Heart right ventricle (tissue), 16 donors: ENCODE results near the gene TXNDC2. TPM values are rescaled to one million over a fixed set of nuclear protein-coding genes. Genes with fewer than 3 reads are reported as not detected.
"Not testable (repeated sequence)": the region's sequence is repeated elsewhere in the genome, so short reads cannot be mapped to it uniquely, and the experiment has no call there.

Experiments
- ATAC-seq, 8 donors: fragments of 200-7000 bp; cut with Tn5 transposase; one replicate each; pipeline ENCODE4 v1.9.1; 2020; ENCODE audit warnings: mild to moderate bottlenecking in 8 of 8, moderate library complexity in 8 of 8, moderate number of reproducible peaks in 1 of 8
- DNase-seq, 2 donors: peaks; one replicate each; pipeline ENCODE4 v3.0.0-alpha.2; 2020
- H3K27ac ChIP-seq, 10 donors: fragments of 200-600 bp; sonication (generic) in 2 of 10; one replicate each; pipeline versions ENCODE4 v1.5.0 to v1.8.0; 2020 to 2022; ENCODE audit warnings: mild to moderate bottlenecking in 3 of 10
- H3K27me3 ChIP-seq, 7 donors: fragments of 200-600 bp; one replicate each; pipeline ENCODE4 v1.8.0; 2021 to 2022; ENCODE audit warnings: mild to moderate bottlenecking in 2 of 7
- H3K36me3 ChIP-seq, 9 donors: fragments of 200-600 bp; sonication (generic) in 1 of 9; one replicate each; pipeline versions ENCODE4 v1.5.0 to v1.8.0; 2020 to 2022; ENCODE audit warnings: mild to moderate bottlenecking in 2 of 9
- H3K4me1 ChIP-seq, 9 donors: fragments of 200-600 bp; sonication (generic) in 1 of 9; one replicate each; pipeline versions ENCODE4 v1.5.0 to v1.8.0; 2020 to 2022; ENCODE audit warnings: mild to moderate bottlenecking in 4 of 9
- H3K4me3 ChIP-seq, 10 donors: fragments of 200-600 bp; sonication (generic) in 2 of 10; one replicate each; pipeline versions ENCODE4 v1.5.0 to v1.8.0; 2020 to 2022; ENCODE audit warnings: mild to moderate bottlenecking in 7 of 10, moderate library complexity in 2 of 10
- H3K9me3 ChIP-seq, 11 donors: fragments of 200-600 bp in 10 of 11; sonication (generic) in 2 of 11; one replicate each; pipeline versions ENCODE4 v1.5.0 to v1.8.0; 2013 to 2022; ENCODE audit warnings: mild to moderate bottlenecking in 2 of 11, control low read depth in 1 of 11, moderate library complexity in 1 of 11
- WGBS, 2 donors: extraction: QIAGEN DNeasy Blood & Tissue Kit; methylation state at CpG; one replicate each; pipeline ENCODE4 v1.1.7; 2013; ENCODE audit warnings: inconsistent platforms in 1 of 2; 5-methylcytosine and 5-hydroxymethylcytosine counted together
- intact Hi-C, 10 donors: fragments of 100-400 bp; cut with DNase I; formaldehyde crosslinking; loops; one replicate each; pipeline versions ENCODE4 v1.11.1 to v1.14.2; 2022
- polyA plus RNA-seq, 2 donors: library from polyadenylated mRNA; stranded (reverse); fragments of 200-250 nt; gene quantifications; one replicate each; pipeline ENCODE4 v1.2.3, GENCODE V29; 2013
- total RNA-seq, 10 donors: library from RNA; stranded (reverse); fragmentation: NEBNext Ultra II Directional in 3 of 10; extraction: Animal tissue kit (Norgen Biotek cat#: 25700) in 3 of 10; gene quantifications; one replicate each; pipeline versions ENCODE4 v1.2.1 to v1.2.4, GENCODE V29; 2021 to 2023
- TF ChIP-seq, protein P1 (sequence below), 9 donors: fragments of 200-600 bp; sonication (generic) in 2 of 9; IDR thresholded peaks; one replicate each; pipeline versions ENCODE4 v1.5.0 to v1.8.0; 2021 to 2022; ENCODE audit warnings: antibody characterized with exemption in 9 of 9, mild to moderate bottlenecking in 5 of 9, moderate library complexity in 1 of 9
- donor health status: Arrhythmogenic right ventricular cardiomyopathy.
- donor health status: ischemic (EF 13 %, LVEDD 7.1; RV severe dilation, severe dysfunction).
- donor health status: healthy with polysubstance abuse.
- donor health status: DM: no; HTN: yes; CAD: no.
- donor health status: DM: no; HTN: no; CAD: no.
- donor health status: ischemic (EF 25% LVEDD 6.9; RV normal size, moderate dysfunction).
- donor health status: ischemic (EF 25% LVEDD 5.7; RV mildly dilated, moderate dysfunction).
- donor health status: healthy.
- donor health status: DM: yes; HTN: yes; CAD: no.
- donor health status: Ischemic cardiomyopathy.
- donor health status: ischemic (EF 35%, LVEDD 5.7; RV mildly dilated, moderate dysfunction).
- donor health status: nonischemic (EF 11% LVEDD 7.7; RV severe dilation, severe dysfunction).
- donor health status: DM: yes; HTN: yes; CAD: no.
- donor health status: PGD.
- donor health status: ischemic (EF 29% LVEDD 5.4; RV normal size, mild dysfunction).
- donor health status: nonischemic (EF 23%, LVEDD 6.1; RV moderate dilation, normal function).

TXNDC2 gene
- total and polyA plus RNA-seq, 12 donors = 0.04 to 0.22 TPM; not detected in 10

DNA sequence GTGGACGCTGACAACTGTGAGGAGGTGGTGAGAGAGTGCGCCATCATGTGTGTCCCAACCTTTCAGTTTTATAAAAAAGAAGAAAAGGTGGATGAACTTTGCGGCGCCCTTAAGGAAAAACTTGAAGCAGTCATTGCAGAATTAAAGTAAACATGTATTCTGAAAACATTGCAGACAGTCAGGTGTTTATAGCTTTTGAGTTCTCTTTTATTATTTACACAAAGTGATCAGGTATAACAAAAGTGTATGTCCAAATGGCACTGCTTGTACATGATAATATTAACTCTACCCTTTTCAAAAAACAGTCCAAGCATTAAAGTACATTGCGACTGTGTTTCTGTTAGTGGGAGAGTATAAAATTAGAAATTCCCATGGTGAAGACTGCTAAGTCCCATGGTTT is 2.2 kb downstream of the TXNDC2 start:
- WGBS, 2 donors = 94 to 96% methylated on average over 5 of the region's 5 CpGs
- intact Hi-C loops = no loop called here

DNA sequence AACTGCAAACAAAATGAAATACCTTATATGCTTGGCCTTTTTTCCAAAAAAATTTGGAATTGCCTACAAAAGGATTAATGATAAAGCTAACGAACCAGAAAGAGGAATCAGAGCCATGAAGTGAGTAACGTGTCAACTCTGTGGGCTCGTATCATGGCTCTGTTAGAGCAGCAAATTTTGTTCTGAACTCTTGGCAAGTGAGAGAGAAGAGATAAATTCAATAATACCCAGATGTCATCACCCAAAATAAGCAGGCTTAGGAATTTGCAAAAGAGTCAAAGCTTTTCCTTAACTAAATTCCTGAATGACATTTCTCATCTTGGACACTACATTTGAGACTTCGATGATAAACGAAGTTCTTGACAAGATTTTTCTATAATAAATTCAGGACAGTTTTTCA is 4.4 kb downstream of the TXNDC2 start:
- Histone ChIP-seq H3K4me3 (no peak overlapping the region), H3K27me3 (no peaks in the 10 kb centered on the region), H3K36me3 (no peaks in the 10 kb centered on the region), H3K9me3 (no peaks in the 10 kb centered on the region), H3K27ac (no peak overlapping the region), H3K4me1 (peaks cover 0 to 7% (median 0%) of the 10 kb centered on the region in 9 donors)
- DNase-seq (no peak), ATAC-seq (no peak)
- intact Hi-C loops = no loop called here
- WGBS, 2 donors = 56 to 71% methylated on average over 5 of the region's 5 CpGs
- TF ChIP-seq, protein P1, sequence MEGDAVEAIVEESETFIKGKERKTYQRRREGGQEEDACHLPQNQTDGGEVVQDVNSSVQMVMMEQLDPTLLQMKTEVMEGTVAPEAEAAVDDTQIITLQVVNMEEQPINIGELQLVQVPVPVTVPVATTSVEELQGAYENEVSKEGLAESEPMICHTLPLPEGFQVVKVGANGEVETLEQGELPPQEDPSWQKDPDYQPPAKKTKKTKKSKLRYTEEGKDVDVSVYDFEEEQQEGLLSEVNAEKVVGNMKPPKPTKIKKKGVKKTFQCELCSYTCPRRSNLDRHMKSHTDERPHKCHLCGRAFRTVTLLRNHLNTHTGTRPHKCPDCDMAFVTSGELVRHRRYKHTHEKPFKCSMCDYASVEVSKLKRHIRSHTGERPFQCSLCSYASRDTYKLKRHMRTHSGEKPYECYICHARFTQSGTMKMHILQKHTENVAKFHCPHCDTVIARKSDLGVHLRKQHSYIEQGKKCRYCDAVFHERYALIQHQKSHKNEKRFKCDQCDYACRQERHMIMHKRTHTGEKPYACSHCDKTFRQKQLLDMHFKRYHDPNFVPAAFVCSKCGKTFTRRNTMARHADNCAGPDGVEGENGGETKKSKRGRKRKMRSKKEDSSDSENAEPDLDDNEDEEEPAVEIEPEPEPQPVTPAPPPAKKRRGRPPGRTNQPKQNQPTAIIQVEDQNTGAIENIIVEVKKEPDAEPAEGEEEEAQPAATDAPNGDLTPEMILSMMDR (IDR thresholded peaks at IDR 0.05) = no peak

More for the DNA sequence above, 2.2 kb downstream of the TXNDC2 start:
- TF ChIP-seq, protein P1 (IDR thresholded peaks at IDR 0.05) = no peak
- no peak for DNase-seq
- Histone ChIP-seq H3K9me3 (no peaks in the 10 kb centered on the region), H3K4me1 (peaks cover 0 to 7% (median 0%) of the 10 kb centered on the region in 9 donors), H3K4me3 (no peak overlapping the region), H3K27me3 (no peaks in the 10 kb centered on the region), H3K27ac (no peak overlapping the region), H3K36me3 (no peaks in the 10 kb centered on the region)
- no peak for ATAC-seq

DNA sequence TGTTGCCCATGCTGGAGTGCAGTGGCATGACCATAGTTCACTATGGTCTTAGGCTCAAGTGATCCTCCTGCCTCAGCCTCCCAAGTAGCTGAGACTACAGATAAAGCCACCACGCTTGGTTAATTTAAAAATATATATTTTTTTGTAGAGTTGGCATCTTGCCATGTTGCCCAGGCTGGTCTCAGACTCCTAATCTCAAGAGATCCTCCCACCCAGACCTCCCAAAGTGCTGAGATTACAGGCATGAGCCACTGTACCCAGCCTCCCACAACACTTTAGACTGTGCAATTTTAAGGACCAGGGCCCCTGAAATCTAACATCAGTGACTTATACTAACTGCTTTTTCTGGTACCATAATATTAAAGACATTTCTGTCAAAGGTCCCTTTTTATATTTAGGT is 5.2 kb downstream of the TXNDC2 start:
- WGBS, 2 donors = 62 to 82% methylated on average over 1 of the region's 1 CpG
- ATAC-seq = no peak

DNA sequence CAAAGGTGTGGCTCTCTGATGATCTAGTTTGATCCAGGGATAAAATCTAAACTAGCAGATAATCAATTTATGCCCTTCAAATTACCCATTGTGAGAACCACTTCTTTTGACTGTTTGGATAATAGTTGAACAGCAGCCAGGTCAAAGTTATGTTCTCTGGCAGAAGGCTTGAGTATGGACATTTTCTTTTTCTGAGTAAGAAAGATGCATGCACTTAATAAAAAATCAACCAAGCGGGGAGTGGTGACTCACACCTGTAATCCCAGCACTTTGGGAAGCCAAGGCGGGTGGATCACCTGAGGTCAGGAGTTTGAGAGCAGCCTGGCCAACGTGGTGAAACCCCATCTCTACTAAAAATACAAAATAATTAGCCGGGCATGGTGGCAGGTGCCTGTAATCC is 5.7 kb downstream of the TXNDC2 start:
- H3K4me1 ChIP-seq, intact Hi-C loops, H3K9me3 ChIP-seq, H3K27ac ChIP-seq, H3K36me3 ChIP-seq, H3K27me3 ChIP-seq, ATAC-seq, DNase-seq, H3K4me3 ChIP-seq: not testable (repeated sequence)
- WGBS, 2 donors = 84 to 91% methylated on average over 4 of the region's 4 CpGs

More for the DNA sequence above, 5.2 kb downstream of the TXNDC2 start:
- Histone ChIP-seq H3K4me3 (no peak overlapping the region), H3K36me3 (no peaks in the 10 kb centered on the region), H3K27me3 (no peaks in the 10 kb centered on the region), H3K9me3 (no peaks in the 10 kb centered on the region), H3K4me1 (peaks cover 0 to 7% (median 0%) of the 10 kb centered on the region in 9 donors), H3K27ac (no peak overlapping the region)
- intact Hi-C loops = no loop called here
- DNase-seq = no peak
- TF ChIP-seq, protein P1 (IDR thresholded peaks at IDR 0.05) = no peak

DNA sequence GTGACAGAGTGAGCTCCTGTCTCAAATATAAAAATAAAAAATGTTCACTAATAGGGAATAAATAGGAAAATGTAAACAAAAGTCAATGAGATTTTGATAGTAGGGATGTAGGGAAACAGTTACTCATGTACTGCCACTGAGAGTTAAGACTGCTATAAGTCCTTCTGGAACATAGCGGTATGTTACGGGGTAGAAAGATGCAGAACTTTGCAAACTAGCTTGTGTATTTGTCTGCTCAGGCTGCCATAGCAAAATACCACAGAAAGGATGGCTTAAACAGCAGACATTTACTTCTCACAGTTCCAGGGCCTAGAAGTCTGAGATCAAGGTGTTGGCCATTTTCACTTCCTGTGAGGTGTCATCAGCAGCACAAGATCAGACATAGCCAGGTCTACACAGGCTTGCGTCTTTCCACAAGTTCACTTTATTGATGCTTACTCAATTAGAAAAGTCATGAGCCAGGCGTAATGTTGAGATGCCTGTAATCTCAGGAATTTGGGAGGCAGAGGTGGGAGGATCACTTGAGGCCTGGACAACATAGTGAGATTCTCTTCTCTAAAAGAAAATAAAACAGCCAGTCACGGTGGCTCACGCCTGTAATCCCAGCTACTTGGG is 8.8 kb downstream of the TXNDC2 start:
- no peak for DNase-seq
- Histone ChIP-seq H3K27ac (no peak overlapping the region), H3K4me3 (no peak overlapping the region), H3K36me3 (no peaks in the 10 kb centered on the region), H3K27me3 (no peaks in the 10 kb centered on the region), H3K9me3 (no peaks in the 10 kb centered on the region), H3K4me1 (peaks cover 0 to 7% (median 0%) of the 10 kb centered on the region in 9 donors)
- ATAC-seq = no peak
- intact Hi-C loops = no loop called here
- TF ChIP-seq, protein P1 (IDR thresholded peaks at IDR 0.05) = no peak
- 83 to 95% methylated on average over 6 of the region's 6 CpGs for WGBS, 2 donors
